GM23338 (cell line): Measurements from ENCODE around the gene GNAZ.

ENCODE experiments used
- CREB1 ChIP-seq: fragments of 250-450 bp; sonication (Bioruptor Pico); IDR thresholded peaks from 2 replicates; pipeline ENCODE4 v1.5.0; 2020; ENCODE audit warnings: low read depth, mild to moderate bottlenecking, moderate library complexity
- CTCF ChIP-seq, 2 experiments: fragments of 200-600 bp in 1 of 2; sonication (generic) in 1 of 2; conservative IDR thresholded peaks; 2 replicates each; pipeline versions ENCODE4 v1.5.1 to v1.6.1; 2016 to 2017; ENCODE audit warnings: antibody characterized with exemption in 2 of 2, low read depth in 2 of 2, mild to moderate bottlenecking in 2 of 2, moderate library complexity in 1 of 2
- EZH2 ChIP-seq: fragments of 200-600 bp; sonication (generic); IDR thresholded peaks from one replicate; pipeline ENCODE4 v1.8.0; 2017; ENCODE audit warnings: antibody characterized with exemption, mild to moderate bottlenecking, low read depth; ENCODE audit not compliant: unreplicated experiment
- EZH2phosphoT487 ChIP-seq: fragments of 200-600 bp; sonication (generic); IDR thresholded peaks from one replicate; pipeline ENCODE4 v1.8.1; 2018; ENCODE audit warnings: antibody characterized with exemption; ENCODE audit not compliant: unreplicated experiment
- JUNB ChIP-seq: IDR thresholded peaks from one replicate; pipeline ENCODE4 v1.6.1; 2016; ENCODE audit warnings: antibody characterized with exemption; ENCODE audit not compliant: unreplicated experiment
- POLR2AphosphoS5 ChIP-seq: IDR thresholded peaks from 2 replicates; pipeline ENCODE4 v1.6.1; 2016; ENCODE audit warnings: antibody characterized with exemption, low read depth
- REST ChIP-seq: IDR thresholded peaks from one replicate; pipeline ENCODE4 v1.6.1; 2018; ENCODE audit warnings: antibody characterized with exemption; ENCODE audit not compliant: unreplicated experiment
- TF ChIP-seq, protein P1 (sequence below): IDR thresholded peaks from 2 replicates; pipeline ENCODE4 v1.6.1; 2016; ENCODE audit warnings: antibody characterized with exemption

DNA sequence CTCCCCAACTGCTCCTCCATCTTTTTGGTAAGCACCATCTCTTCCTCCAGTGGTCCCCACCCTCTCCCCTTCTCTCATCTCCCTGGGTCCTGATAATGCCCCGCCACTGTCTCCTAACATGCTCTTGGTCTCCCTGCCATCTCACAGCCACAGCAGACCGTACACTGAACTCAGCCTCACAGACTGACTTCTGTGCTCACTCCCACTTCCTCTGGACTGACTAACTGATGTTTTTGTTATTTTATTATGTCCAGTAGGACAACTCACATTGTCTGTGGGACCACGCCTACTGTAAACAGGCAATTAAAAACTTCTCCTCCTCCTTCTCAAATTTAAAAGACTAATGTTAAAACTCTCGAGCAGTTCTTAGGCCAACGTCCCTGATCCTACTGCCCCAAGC lies 2.6 kb upstream of the GNAZ start:
- TF ChIP-seq CTCF (conservative IDR thresholded peaks at IDR 0.05; ENCODE audit: low read depth in 2 of 2) (no peak), EZH2 (no peak), EZH2phosphoT487 (no peak), CREB1 (CRISPR knock-in tag) (no peak), JUNB (no peak), POLR2AphosphoS5 (no peak), REST (no peak)
- TF ChIP-seq, protein P1, sequence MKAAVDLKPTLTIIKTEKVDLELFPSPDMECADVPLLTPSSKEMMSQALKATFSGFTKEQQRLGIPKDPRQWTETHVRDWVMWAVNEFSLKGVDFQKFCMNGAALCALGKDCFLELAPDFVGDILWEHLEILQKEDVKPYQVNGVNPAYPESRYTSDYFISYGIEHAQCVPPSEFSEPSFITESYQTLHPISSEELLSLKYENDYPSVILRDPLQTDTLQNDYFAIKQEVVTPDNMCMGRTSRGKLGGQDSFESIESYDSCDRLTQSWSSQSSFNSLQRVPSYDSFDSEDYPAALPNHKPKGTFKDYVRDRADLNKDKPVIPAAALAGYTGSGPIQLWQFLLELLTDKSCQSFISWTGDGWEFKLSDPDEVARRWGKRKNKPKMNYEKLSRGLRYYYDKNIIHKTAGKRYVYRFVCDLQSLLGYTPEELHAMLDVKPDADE, result no peak
